Putamen (tissue), 1 donor: ENCODE data around the gene BCO1.

ENCODE experiments used
- DNase-seq: peaks from one replicate; pipeline ENCODE4 v3.0.0-alpha.2; 2016; ENCODE audit warnings: low spot score

The BCO1 gene

GRCh38 chr16:81318711-81319110 lies 80.2 kb downstream of the BCO1 start:
- DNase-seq: no peak

GRCh38 chr16:81319221-81319912 lies 80.9 kb downstream of the BCO1 start:
- no peak for DNase-seq

GRCh38 chr16:81321039-81321438 lies 82.5 kb downstream of the BCO1 start:
- no peak for DNase-seq

- no peak for DNase-seq
Measured at GRCh38 chr16:81321536-81321935, 83.0 kb downstream of the BCO1 start.

- DNase-seq: no peak
Measured at GRCh38 chr16:81324808-81325207, 86.3 kb downstream of the BCO1 start.

- DNase-seq: peak; percentile 53
Measured at GRCh38 chr16:81327011-81327410, 88.5 kb downstream of the BCO1 start.

GRCh38 chr16:81327447-81328196 lies 89.1 kb downstream of the BCO1 start:
- DNase-seq: peak; percentile 13

GRCh38 chr16:81329947-81330346 lies 91.5 kb downstream of the BCO1 start:
- DNase-seq: no peak

- DNase-seq: no peak
Measured at GRCh38 chr16:81333356-81333755, 94.9 kb downstream of the BCO1 start.

GRCh38 chr16:81335669-81336068 lies 97.2 kb downstream of the BCO1 start:
- no peak for DNase-seq

GRCh38 chr16:81337097-81337496 lies 98.6 kb downstream of the BCO1 start:
- DNase-seq: no peak
